Hematopoietic multipotent progenitor cell treated with erythropoietin and hydrocortisone succinate and interleukin-3 and kit ligand, for 8 days (in vitro differentiated cells): ENCODE results near the gene KIAA1755.
"Not testable (repeated sequence)": the region's sequence is repeated elsewhere in the genome, so short reads cannot be mapped to it uniquely, and the experiment has no call there.

ENCODE experiments used
- DNase-seq: peaks from one replicate; pipeline ENCODE4 v3.0.0-alpha.2; 2015

Gene KIAA1755

GRCh38 chr20:38262931-38263330 lies 2.4 kb upstream of the KIAA1755 start:
- DNase-seq, result no peak

DNA sequence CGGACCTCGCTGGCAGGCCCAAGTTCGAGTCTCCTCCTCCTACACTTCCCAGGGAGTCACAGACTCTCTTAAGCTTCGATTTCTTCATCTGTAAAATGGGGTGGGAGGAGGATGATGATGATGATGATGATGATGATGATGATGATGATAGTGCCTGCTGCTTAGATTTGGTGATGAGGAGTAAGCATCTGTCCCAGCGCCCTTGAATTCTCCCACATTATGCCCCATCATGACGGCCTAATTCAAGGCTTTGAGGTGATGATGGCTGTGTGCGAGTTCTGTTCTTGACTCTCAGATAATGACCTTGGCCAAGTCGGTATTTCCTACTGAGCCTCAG lies 487 bp upstream of the KIAA1755 start:
- no peak for DNase-seq

DNA sequence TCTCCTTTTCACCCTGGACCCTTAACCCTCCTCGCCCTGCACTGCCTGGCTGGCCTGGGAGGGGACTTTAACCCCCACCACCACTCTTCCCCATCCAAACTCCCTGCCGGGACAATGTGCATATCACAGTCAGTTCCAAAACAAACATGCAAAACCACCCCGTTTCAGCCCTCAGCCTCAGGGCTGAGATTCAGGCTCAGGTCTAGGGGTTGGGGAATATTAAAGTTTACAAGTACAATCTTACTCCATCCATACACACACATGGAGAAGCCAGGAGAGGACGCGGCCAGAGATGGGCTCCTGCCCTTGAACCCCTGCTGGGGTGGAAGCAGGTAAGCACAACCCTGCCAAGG lies 534 bp downstream of the KIAA1755 start:
- no peak for DNase-seq

GRCh38 chr20:38258545-38259215 lies 1.9 kb downstream of the KIAA1755 start:
- DNase-seq, result no peak

DNA sequence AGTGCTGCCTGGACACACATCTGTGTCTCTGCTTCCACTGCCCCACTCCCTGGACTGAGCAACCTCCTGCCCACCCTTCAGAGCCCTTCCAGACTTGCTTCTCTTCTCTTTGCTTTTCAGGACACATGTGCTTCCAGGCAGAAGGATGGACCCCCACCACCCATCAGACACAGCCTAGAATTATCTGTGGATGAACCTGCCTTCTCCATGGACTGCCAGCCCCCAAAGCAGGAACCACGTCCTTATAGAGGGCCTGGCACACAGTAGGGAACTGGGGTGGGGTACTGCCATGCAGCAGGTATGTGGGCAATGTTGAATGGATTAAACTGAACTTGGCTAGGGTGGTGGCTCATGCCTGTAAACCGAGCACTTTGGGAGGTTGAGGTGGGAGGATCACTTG lies 3.6 kb downstream of the KIAA1755 start:
- no peak for DNase-seq

- DNase-seq, result no peak
Measured at GRCh38 chr20:38256021-38256420, 4.5 kb downstream of the KIAA1755 start.

GRCh38 chr20:38255393-38255792 lies 5.1 kb downstream of the KIAA1755 start:
- DNase-seq, result no peak

DNA sequence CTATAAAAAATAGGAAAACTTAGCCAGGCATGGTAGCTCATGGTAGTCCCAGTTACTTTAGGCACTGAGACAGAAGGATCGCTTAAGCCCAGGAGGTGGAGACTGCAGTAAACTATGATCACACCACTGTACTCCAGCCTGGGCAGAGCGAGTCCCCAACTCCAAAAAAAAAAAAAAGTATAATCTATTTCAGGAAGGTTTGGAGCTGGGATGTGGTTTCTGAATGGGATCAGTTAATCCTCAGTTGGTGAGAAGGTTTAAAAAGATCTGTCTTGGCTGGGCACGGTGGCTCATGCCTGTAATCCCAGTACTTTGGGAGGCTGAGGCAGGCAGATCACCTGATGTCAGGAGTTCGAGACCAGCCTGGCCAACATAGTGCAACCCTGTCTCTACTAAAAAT lies 5.9 kb downstream of the KIAA1755 start:
- not testable (repeated sequence) for DNase-seq

- DNase-seq, result no peak
Measured at GRCh38 chr20:38253571-38253970, 7.0 kb downstream of the KIAA1755 start.

DNA sequence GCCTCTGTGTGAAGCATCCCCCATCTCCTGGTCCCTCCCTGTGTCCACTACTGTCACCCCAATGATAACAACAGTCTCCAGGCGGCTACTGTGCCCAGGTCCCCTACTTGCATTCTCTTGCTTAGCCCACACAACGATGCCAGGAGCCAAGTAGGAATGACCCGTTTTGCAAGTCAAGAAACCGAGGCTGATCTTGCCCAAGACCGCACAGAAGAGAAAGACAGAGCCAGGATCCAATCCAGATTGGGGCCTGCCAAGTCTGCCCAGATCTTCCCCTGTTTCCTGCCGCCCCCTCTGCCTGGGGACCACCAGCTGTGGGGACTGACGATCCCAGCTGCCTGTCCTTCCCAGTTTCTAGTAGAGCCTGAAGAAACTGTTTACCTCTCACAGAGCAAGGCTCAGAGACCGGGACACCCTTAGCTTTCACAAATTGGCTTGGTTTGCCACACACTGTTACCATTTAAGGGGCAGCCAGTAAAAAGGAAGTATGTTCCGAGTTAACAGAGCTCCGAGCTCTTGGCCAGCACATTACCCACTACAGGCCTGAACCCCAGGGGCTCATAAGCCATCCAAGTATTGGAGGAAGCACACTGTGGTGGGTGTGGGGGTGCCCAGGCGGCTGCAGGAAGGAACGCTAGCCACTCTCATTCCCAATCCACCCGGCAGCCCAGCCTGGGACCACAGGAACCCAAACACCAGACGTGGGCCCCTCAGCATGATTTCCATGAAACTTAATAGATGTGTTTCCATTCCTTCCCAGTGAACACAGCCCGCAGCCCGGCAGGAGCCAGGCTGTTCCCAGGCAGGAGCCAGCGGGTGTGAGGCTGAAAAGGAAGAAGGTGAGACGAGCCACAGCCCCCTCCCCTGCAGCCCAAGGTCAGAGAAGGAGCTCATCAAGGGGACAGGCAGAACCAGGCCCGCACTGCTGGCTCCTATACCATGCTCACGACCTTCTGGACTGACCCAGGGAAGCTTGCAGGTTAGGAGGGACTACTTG lies 7.9 kb downstream of the KIAA1755 start:
- DNase-seq, result no peak

DNA sequence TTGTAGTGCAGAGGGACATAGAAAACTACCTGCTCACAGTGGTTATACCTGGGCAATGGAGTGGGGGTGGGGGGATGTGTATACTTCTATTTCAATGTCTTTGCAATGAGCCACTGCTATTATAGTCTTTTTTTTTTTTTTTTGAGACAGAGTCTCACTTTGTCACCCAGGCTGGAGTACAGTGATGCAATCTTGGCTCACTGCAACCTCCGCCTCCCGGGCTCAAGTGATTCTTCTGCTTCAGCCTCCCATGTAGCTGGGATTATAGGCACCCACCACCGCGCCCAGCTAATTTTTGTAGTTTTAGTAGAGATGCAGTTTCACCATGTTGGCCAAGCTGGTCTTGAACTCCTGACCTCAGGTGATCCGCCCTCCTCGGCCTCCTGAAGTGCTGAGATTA lies 9.1 kb downstream of the KIAA1755 start:
- not testable (repeated sequence) for DNase-seq

DNA sequence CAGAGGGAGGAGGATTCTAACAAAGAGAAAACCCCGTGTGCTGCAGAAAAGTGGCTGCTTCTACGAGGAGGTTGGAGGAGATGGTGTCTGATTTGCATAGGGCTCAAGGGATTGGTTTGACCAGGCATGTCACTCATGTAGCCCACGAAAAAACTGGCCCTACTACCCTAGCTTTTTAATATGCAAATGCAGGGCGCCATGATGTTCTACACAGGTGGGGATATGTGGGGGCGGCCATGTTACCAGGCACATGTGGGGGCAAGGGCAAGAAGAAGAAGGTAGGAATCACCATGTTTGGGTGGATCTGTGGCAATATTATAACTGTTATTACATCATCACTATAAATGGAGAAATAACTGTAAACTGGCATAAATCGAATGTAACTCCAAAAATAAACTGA lies 9.9 kb downstream of the KIAA1755 start:
- DNase-seq, result no peak

GRCh38 chr20:38249536-38250310 lies 10.8 kb downstream of the KIAA1755 start:
- DNase-seq, result no peak

DNA sequence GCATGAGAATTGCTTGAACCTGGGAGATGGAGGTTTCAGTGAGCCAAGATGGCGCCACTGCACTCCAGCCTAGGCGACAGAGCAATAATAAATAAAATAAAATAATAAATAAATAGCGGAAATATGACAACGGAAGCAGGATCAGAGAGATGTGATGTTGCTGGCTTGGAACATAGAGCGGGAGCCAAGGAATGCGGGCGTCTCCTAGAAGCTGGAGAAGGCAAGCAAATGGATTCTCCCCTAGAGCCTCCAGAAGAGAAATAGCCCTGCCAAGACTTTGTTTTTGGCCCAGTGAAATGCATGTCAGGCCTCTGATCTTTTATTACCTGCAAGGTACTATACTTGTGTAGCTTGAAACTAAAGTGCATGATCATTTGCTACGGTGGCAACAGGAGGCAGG lies 12.4 kb downstream of the KIAA1755 start:
- DNase-seq, result no peak

DNA sequence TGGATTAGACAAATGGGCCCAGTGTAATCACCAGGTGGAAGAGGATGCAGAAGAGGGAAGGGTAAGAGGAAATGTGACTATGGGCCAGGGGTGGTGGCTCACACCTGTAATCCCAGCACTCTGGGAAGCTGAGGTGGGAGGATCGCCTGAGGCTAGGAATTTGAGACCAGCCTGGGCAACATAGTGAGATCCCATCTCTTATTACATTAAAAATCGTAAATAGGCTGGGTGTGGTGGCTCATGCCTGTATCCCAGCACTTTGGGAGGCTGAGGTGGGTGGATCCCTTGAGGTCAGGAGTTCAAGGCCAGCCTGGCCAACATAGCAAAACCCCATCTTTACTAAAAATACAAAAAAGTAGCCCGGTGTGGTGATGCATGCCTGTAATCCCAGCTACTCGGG lies 12.8 kb downstream of the KIAA1755 start:
- not testable (repeated sequence) for DNase-seq

DNA sequence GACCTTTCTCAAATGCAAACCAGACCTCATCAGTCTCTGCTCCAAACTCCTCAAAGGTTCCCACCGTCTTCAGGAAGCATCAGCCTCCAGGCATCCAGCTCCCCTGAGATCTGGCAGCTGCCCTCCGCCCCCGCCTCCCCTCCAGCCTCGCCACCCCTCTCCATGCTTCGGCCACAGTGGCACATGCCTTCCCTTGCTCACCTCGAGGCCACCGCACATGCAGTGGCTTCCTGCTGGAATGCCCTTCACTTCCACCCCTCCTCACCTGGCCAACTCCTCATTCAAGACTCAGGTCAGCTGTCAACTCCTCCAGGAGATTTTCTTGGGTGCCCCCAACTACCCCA lies 13.4 kb downstream of the KIAA1755 start:
- DNase-seq, result no peak

DNA sequence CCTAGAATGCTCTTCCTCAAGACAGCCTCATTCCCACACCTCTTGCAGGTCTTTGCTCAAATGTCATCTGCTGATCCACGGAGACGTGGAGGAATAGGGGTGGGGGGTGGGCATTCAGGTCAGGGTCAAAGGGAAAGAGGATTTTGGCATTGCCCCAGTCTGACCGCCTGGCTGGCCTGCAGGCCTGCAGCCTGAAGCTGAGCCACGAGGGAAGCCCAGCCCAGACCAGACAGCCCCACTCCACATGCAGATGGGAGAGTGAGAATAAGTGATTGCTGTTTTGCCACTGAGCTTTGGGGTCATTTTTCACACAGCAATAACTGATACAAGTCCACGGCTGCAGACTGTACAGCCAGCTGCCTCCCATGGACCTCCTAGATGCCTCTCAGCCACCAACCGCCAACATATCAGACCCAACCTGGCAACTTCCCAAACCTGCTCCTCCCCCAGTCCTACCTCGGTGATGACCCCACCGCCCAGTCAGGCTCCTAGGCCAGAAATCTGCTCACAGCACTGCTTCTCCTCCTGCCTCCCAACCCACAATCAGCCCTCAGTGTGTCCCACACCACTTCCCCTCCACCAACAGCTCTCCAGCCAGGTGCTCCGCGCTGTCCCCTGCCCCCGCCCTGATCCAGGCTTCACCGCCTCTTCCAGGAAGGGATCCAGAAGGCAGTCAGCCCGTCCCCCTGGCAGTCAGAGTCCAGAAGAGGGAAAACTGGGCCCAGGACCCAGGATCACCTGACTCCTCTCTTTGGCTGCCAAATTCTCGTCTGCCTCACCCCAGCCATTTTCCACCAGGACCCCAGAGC lies 14.0 kb downstream of the KIAA1755 start:
- DNase-seq, result no peak

DNA sequence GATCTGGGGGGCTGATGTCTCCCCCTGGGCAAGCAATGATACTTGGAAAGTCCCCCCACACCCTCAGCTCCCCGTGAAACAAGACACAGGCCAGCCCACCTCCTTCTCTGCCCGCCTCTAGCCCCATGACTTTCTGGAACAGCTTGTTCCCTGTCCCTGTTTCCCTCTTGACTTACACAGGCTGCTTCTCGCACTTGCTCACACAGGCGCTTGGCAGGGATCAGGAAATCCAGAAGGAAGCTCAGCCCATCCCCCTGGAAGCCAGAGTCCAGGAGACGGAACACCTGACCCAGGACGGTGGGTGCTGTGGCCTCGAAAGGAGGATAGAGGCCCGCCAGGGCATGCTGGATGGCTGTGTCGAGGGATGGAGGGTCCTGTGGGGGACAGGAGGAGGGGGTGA lies 14.8 kb downstream of the KIAA1755 start:
- DNase-seq, result no peak

DNA sequence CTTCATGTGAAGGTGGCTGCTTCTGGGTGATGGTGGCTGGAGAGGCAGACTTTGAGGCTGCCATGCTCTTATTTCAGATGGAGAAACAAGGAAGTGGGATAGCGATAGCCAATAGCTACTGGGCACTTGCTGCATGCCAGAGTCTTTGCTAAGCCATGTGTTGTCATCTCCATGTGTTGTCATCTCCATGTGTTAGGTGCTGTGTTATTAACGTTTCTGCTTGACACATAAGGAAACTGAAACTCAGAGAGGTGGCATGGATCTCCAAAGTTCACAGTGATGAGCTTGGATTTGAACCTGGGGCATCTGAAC lies 16.9 kb downstream of the KIAA1755 start:
- DNase-seq, result no peak

GRCh38 chr20:38242848-38243708 lies 17.5 kb downstream of the KIAA1755 start:
- DNase-seq, result peak; percentile 42

- no peak for DNase-seq
Measured at GRCh38 chr20:38241201-38241600, 19.3 kb downstream of the KIAA1755 start.

DNA sequence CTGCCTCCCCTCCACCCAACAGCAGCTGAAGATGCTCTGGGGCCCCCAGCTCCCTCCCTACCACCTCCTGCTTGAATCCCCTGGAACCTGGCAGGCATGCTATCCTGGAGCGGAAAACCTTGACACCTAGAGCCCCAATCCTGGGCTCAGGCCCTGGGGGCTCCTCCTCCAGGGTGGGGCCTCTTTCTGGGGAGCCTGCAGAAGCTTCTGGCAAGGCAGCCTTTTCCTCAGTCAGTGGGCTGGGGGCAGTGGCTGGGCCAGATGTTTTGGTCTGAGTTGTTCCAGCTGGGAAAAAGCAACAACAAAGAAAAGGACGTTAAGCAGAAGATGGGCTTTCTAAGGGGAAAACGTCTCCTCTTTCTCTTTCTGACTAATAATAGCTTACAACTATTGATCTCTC lies 21.1 kb downstream of the KIAA1755 start:
- no peak for DNase-seq
